ENCODE measurements around the gene TAF10.

TAF10 gene

GRCh38 chr11:6608726-6609501 lies 3.1 kb downstream of the TAF10 start:
- H3K36me3 ChIP-seq (ENCODE audit: control insufficient read depth in 2 of 2, insufficient read depth in 2 of 2, low read length in 2 of 2) = peaks cover 28 to 35% of the 10 kb centered on the region in 2 donors
- peaks cover 55 to 56% of the 10 kb centered on the region in 2 donors for H3K4me1 ChIP-seq (ENCODE audit: control insufficient read depth in 2 of 2, insufficient read depth in 2 of 2, low read length in 2 of 2)
- no peaks in the 10 kb centered on the region for H3K27me3 ChIP-seq (ENCODE audit: control insufficient read depth in 2 of 2, insufficient read depth in 2 of 2, low read length in 2 of 2)
- peak overlapping the region in 1 of 2 donors; percentile 88 for H3K27ac ChIP-seq (ENCODE audit: low read depth in 2 of 2, low read length in 2 of 2)
- no peaks in the 10 kb centered on the region for H3K9me3 ChIP-seq (ENCODE audit: control insufficient read depth in 2 of 2, low read length in 2 of 2)
- no peak overlapping the region for H3K9ac ChIP-seq (ENCODE audit: low read depth in 1 of 2, low read length in 2 of 2)
- H3K4me3 ChIP-seq (ENCODE audit: low read length in 2 of 2) = no peak overlapping the region

GRCh38 chr11:6608011-6608410 lies 4.0 kb downstream of the TAF10 start:
- Histone ChIP-seq H3K27me3 (ENCODE audit: control insufficient read depth in 2 of 2, insufficient read depth in 2 of 2, low read length in 2 of 2) (no peaks in the 10 kb centered on the region), H3K27ac (ENCODE audit: low read depth in 2 of 2, low read length in 2 of 2) (peak overlapping the region; percentile 83 to 88), H3K9ac (ENCODE audit: low read depth in 1 of 2, low read length in 2 of 2) (no peak overlapping the region), H3K36me3 (ENCODE audit: control insufficient read depth in 2 of 2, insufficient read depth in 2 of 2, low read length in 2 of 2) (peaks cover 28 to 35% of the 10 kb centered on the region in 2 donors), H3K4me1 (ENCODE audit: control insufficient read depth in 2 of 2, insufficient read depth in 2 of 2, low read length in 2 of 2) (peaks cover 46 to 51% of the 10 kb centered on the region in 2 donors), H3K4me3 (ENCODE audit: low read length in 2 of 2) (no peak overlapping the region), H3K9me3 (ENCODE audit: control insufficient read depth in 2 of 2, low read length in 2 of 2) (no peaks in the 10 kb centered on the region)

GRCh38 chr11:6607190-6607795 lies 4.7 kb downstream of the TAF10 start:
- H3K4me3 ChIP-seq (ENCODE audit: low read length in 2 of 2) = peak overlapping the region in 1 of 2 donors; percentile 29
- H3K27me3 ChIP-seq (ENCODE audit: control insufficient read depth in 2 of 2, insufficient read depth in 2 of 2, low read length in 2 of 2) = no peaks in the 10 kb centered on the region
- peaks cover 28 to 35% of the 10 kb centered on the region in 2 donors for H3K36me3 ChIP-seq (ENCODE audit: control insufficient read depth in 2 of 2, insufficient read depth in 2 of 2, low read length in 2 of 2)
- H3K4me1 ChIP-seq (ENCODE audit: control insufficient read depth in 2 of 2, insufficient read depth in 2 of 2, low read length in 2 of 2) = peaks cover 46 to 51% of the 10 kb centered on the region in 2 donors
- H3K9me3 ChIP-seq (ENCODE audit: control insufficient read depth in 2 of 2, low read length in 2 of 2) = no peaks in the 10 kb centered on the region
- peak overlapping the region; percentile 83 to 88 for H3K27ac ChIP-seq (ENCODE audit: low read depth in 2 of 2, low read length in 2 of 2)
- H3K9ac ChIP-seq (ENCODE audit: low read depth in 1 of 2, low read length in 2 of 2) = peak overlapping the region; percentile 24 to 53

- Histone ChIP-seq H3K9me3 (ENCODE audit: control insufficient read depth in 2 of 2, low read length in 2 of 2) (no peaks in the 10 kb centered on the region), H3K36me3 (ENCODE audit: control insufficient read depth in 2 of 2, insufficient read depth in 2 of 2, low read length in 2 of 2) (peaks cover 29 to 36% of the 10 kb centered on the region in 2 donors), H3K27ac (ENCODE audit: low read depth in 2 of 2, low read length in 2 of 2) (peak overlapping the region; percentile 83 to 88), H3K4me1 (ENCODE audit: control insufficient read depth in 2 of 2, insufficient read depth in 2 of 2, low read length in 2 of 2) (peaks cover 51 to 57% of the 10 kb centered on the region in 2 donors), H3K4me3 (ENCODE audit: low read length in 2 of 2) (peak overlapping the region; percentile 29 to 57), H3K27me3 (ENCODE audit: control insufficient read depth in 2 of 2, insufficient read depth in 2 of 2, low read length in 2 of 2) (no peaks in the 10 kb centered on the region), H3K9ac (ENCODE audit: low read depth in 1 of 2, low read length in 2 of 2) (peak overlapping the region; percentile 53 to 66)
Observed at GRCh38 chr11:6606471-6607189, 5.4 kb downstream of the TAF10 start.

- H3K4me3 ChIP-seq (ENCODE audit: low read length in 2 of 2) = peak overlapping the region; percentile 94 to 96
Observed at GRCh38 chr11:6604790-6605189, 7.2 kb downstream of the TAF10 start.

GRCh38 chr11:6604081-6604626 lies 7.9 kb downstream of the TAF10 start:
- Histone ChIP-seq H3K27me3 (ENCODE audit: control insufficient read depth in 2 of 2, insufficient read depth in 2 of 2, low read length in 2 of 2) (no peaks in the 10 kb centered on the region), H3K4me1 (ENCODE audit: control insufficient read depth in 2 of 2, insufficient read depth in 2 of 2, low read length in 2 of 2) (peaks cover 38 to 47% of the 10 kb centered on the region in 2 donors), H3K27ac (ENCODE audit: low read depth in 2 of 2, low read length in 2 of 2) (peak overlapping the region; percentile 90 to 93), H3K9me3 (ENCODE audit: control insufficient read depth in 2 of 2, low read length in 2 of 2) (no peaks in the 10 kb centered on the region), H3K9ac (ENCODE audit: low read depth in 1 of 2, low read length in 2 of 2) (peak overlapping the region; percentile 97 to 99), H3K4me3 (ENCODE audit: low read length in 2 of 2) (peak overlapping the region; percentile 94 to 96), H3K36me3 (ENCODE audit: control insufficient read depth in 2 of 2, insufficient read depth in 2 of 2, low read length in 2 of 2) (peaks cover 37 to 41% of the 10 kb centered on the region in 2 donors)

More at GRCh38 chr11:6604790-6605189, 7.2 kb downstream of the TAF10 start:
- Histone ChIP-seq H3K36me3 (ENCODE audit: control insufficient read depth in 2 of 2, insufficient read depth in 2 of 2, low read length in 2 of 2) (peaks cover 37 to 41% of the 10 kb centered on the region in 2 donors), H3K27ac (ENCODE audit: low read depth in 2 of 2, low read length in 2 of 2) (peak overlapping the region; percentile 90 to 93), H3K9ac (ENCODE audit: low read depth in 1 of 2, low read length in 2 of 2) (peak overlapping the region; percentile 97 to 99), H3K27me3 (ENCODE audit: control insufficient read depth in 2 of 2, insufficient read depth in 2 of 2, low read length in 2 of 2) (no peaks in the 10 kb centered on the region), H3K9me3 (ENCODE audit: control insufficient read depth in 2 of 2, low read length in 2 of 2) (no peaks in the 10 kb centered on the region), H3K4me1 (ENCODE audit: control insufficient read depth in 2 of 2, insufficient read depth in 2 of 2, low read length in 2 of 2) (peaks cover 42 to 47% of the 10 kb centered on the region in 2 donors)

- H3K4me1 ChIP-seq (ENCODE audit: control insufficient read depth in 2 of 2, insufficient read depth in 2 of 2, low read length in 2 of 2) = peaks cover 38 to 46% of the 10 kb centered on the region in 2 donors
- peak within 1 kb of the TSS; percentile 94 to 96 for H3K4me3 ChIP-seq (ENCODE audit: low read length in 2 of 2)
- H3K9me3 ChIP-seq (ENCODE audit: control insufficient read depth in 2 of 2, low read length in 2 of 2) = no peaks in the 10 kb centered on the region
- peak within 1 kb of the TSS; percentile 90 to 93 for H3K27ac ChIP-seq (ENCODE audit: low read depth in 2 of 2, low read length in 2 of 2)
- no peaks in the 10 kb centered on the region for H3K27me3 ChIP-seq (ENCODE audit: control insufficient read depth in 2 of 2, insufficient read depth in 2 of 2, low read length in 2 of 2)
- peaks cover 35 to 41% of the 10 kb centered on the region in 2 donors for H3K36me3 ChIP-seq (ENCODE audit: control insufficient read depth in 2 of 2, insufficient read depth in 2 of 2, low read length in 2 of 2)
- peak within 1 kb of the TSS; percentile 97 to 99 for H3K9ac ChIP-seq (ENCODE audit: low read depth in 1 of 2, low read length in 2 of 2)
Observed at GRCh38 chr11:6603287-6604080, 8.5 kb downstream of the TAF10 start, which contains the start of the genes ILK and RRP8. ILK (plus strand) TSS chr11:6603774; CDS start chr11:6604272, 498 bp downstream. RRP8 (minus strand) TSS chr11:6603616; CDS start chr11:6603502, 114 bp downstream.

- H3K36me3 ChIP-seq (ENCODE audit: control insufficient read depth in 2 of 2, insufficient read depth in 2 of 2, low read length in 2 of 2) = peaks cover 29 to 38% of the 10 kb centered on the region in 2 donors
- H3K9me3 ChIP-seq (ENCODE audit: control insufficient read depth in 2 of 2, low read length in 2 of 2) = no peaks in the 10 kb centered on the region
- peaks cover 29 to 39% of the 10 kb centered on the region in 2 donors for H3K4me1 ChIP-seq (ENCODE audit: control insufficient read depth in 2 of 2, insufficient read depth in 2 of 2, low read length in 2 of 2)
- H3K4me3 ChIP-seq (ENCODE audit: low read length in 2 of 2) = peak overlapping the region; percentile 94 to 96
- no peaks in the 10 kb centered on the region for H3K27me3 ChIP-seq (ENCODE audit: control insufficient read depth in 2 of 2, insufficient read depth in 2 of 2, low read length in 2 of 2)
- peak overlapping the region; percentile 83 to 99 for H3K9ac ChIP-seq (ENCODE audit: low read depth in 1 of 2, low read length in 2 of 2)
- no peak overlapping the region for H3K27ac ChIP-seq (ENCODE audit: low read depth in 2 of 2, low read length in 2 of 2)
Observed at GRCh38 chr11:6602096-6602940, 9.7 kb downstream of the TAF10 start.
